ENCODE results near the gene MED12L.

The MED12L gene

DNA sequence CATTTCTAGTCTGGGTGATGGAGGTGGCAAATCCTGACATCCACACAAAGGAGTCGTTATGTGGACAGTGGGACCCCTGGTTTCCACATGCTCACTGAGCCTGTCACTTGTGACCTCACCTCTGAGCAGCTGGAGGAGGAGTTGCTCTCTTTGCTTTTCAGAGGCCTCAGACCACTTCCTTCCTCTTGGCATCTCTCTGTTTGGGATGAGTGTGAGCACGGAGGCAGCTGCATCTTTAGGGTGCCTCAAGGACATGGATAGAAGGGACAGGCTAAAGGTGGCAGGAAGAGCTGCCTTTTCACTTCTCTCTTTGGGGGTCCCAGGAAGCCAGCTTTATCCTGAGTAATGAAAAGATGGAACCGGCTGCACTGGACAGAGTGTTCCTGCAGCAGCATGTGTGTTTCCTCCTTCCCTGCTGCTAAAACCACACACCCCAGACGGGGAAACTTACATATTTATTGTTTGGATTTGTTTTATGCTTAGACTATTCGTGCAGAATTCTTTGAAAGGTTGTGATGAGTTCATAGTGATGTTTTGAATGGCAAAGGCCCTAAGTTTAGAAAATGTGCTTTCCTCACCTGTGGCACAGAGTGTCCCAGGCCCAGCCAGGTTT, 85.8 kb downstream of the MED12L start:
- no peak for DNase-seq (ENCODE audit: low read depth)

DNA sequence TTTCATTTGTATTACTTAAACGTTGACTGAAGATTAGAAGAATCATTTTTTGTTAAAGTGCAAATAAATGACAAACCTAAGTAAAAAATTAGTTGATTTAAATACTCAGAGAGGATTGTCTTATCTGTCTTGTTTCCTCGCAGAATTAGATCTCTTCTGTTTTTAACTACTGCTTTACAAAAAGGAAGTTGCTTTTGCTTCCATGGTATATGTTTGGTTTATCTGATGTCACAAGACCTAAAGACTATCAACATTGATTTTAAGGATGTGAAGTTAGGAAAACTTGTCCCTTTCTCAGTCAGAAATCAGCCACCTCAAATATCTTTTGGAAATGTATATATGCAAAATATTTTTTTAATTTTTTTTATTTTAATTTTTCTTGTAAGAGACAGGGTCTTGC, 88.9 kb downstream of the MED12L start:
- DNase-seq (ENCODE audit: low read depth) = no peak

DNA sequence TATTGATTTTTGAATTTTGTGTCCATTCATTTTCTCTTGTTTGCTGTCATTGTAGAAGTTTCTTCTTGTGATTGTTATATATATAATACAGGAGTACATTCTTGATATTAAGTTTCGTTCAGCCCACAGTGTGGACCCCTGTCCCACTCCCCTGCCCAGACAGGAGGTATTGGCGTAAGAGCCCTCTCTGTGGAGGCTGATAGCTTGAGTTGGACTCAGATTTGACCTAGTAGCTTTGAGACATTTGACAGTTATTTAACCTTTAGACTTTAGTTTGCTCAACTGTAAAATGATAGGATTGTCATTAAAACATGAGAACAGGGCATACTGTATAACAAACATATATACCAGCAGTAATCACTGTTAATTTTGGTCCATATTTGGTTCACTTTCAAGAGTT, 90.5 kb downstream of the MED12L start:
- DNase-seq (ENCODE audit: low read depth) = no peak

DNA sequence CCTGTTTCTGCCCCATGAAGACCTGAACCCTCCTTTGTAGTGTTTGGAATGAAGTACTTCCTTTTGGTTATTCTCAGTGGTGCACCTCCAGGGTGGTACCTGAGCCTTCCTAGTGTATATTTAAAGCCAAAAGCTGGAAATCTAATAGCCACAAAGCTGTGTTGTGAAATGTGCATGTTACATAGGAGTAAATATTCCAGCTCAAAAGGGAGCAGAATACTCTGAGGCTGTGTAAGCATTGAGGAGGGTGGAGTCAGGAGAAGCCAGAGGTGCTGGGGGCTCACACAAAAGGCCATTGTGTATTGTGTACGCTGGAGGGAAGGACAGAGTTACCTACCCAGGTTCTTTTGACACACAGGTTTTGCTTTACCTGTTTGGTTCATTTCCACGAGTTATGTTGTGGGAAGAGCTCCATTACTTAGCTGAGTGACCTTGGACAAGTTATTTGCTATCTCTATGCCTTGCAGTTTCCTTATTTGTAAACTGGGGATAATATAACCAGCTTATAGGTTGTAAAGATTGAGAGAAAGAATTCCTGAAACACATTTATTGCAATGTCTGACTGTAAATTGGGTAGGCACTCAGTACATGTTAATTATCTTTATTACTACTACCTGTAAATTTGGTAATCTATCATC, 92.9 kb downstream of the MED12L start:
- no peak for DNase-seq (ENCODE audit: low read depth)

DNA sequence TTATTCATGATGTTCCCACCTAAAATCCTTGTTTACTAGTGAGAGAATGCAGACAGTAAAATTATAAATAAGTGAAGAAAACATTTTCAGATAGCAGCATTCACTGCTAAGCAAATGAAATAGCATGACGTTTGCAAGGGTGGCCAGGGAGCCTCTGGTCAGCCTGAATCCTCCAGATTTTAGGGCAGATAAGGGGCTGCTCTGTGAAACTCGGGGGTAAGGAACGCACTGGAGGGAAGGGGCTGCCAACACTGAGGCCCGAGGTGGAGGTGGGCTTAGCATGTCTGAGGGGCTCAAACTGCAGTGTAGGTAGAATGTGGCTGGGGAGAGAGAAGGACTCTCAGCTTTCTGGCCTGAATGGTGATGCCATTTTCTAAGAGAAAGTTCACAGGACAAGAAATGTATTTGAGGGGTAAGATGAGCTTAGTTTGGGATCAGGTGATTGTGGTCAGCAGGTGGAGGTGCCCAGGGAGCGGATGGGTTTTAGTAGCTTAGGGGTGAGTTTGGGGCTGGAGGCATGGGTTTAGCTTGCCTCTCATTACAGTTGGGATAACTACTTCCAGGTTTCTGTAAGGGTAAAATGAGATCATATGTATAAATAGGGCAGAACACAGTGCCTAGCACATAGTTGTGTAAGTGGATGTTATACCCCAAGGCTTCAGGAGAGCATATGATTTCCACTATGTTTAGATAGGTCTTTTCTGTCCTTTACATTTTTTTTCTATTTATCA, 97.0 kb downstream of the MED12L start:
- DNase-seq (ENCODE audit: low read depth) = no peak

DNA sequence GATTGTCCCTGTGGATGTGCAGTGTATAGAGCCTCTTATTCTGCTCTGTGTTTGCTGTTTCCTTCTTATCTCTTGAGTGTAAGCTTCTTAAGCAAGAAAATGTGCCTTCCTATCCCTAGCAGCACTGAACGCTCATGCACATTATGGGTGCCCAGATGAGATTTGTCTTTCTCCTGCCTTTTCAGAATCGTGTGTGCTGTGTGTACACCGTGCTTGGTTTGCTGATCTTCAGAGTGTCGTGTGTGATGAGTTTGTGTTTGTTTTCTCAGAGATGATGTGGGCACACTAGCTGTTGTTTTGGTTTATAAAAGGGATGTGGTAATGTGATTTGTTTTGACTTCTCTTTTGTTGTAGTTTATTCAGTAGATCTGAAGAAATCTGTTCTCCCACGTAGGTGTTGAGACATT, 97.8 kb downstream of the MED12L start:
- no peak for DNase-seq (ENCODE audit: low read depth)

DNA sequence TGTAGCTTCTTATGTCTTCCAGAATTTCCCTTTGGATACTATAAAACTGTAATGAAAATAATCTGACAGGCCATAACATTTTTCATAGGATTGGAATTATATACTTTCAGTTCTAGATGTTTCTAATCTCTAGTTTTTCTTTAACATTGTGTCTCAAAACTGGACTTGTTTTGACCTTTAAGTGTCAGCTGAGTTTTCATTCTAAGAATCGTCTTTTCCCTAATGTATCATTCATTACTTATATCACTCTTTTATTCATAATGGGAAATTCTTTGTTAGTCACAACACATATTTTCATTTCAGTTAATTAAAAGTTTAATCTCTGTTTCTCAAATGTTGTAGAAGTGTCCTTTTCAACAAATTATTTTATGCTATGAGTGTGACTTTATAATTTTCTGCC, 105.6 kb downstream of the MED12L start:
- DNase-seq (ENCODE audit: low read depth) = no peak

DNA sequence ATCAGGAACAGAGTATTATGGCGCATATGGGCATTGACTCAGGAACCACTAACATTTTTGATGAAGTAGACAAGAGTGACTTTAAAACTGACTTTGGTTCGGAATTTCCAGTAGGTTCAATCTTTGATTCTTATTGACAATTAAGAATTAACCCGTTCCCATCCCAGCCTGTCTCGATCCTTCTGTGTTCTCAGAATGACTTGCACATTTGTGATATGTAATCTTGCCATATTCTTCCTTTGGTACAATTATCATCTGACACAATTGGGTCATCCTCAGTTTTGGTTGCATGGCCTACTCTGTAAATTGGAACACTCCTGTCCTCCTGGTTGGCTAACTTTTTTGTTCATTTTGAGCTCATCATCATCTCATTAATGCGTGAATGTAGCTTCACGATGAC, 107.1 kb downstream of the MED12L start:
- no peak for DNase-seq (ENCODE audit: low read depth)

DNA sequence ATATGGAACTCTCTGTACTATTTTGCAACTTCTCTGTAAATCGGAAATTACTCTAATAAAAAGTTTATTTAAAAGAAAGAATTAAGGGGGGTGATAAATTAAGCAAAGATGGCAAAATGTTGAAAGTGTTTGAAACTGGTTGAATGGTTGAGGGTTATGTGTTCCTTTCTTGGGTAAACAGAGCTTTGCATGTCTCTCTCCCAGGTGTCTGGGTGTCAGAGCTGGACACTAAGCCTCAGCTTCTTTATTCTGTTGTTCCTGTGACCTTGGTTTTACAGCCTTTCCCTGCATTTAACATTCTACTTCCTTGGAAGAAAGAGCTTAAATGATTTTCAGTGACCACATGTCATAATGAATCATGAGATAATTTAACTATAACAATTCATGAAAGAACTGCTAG, 110.4 kb downstream of the MED12L start:
- no peak for DNase-seq (ENCODE audit: low read depth)

DNA sequence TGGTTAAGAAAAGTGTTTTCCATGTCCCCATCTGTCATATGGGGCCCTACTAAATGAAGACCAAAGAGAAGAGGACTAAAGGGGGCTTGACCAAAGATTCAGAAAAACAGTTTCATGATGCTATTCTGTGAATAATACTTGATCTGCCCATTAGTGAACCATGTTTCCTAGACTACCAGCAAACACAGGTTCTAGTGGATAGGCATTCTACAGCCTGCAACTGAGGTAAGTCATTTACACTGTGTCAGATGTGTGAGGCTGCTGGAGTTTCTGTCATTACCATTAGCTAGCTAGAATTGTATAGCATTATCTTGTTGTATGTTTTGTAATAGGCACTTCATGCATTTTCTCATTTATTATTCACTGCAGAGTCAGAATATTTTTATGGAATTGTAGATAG, 111.0 kb downstream of the MED12L start:
- DNase-seq (ENCODE audit: low read depth) = no peak

DNA sequence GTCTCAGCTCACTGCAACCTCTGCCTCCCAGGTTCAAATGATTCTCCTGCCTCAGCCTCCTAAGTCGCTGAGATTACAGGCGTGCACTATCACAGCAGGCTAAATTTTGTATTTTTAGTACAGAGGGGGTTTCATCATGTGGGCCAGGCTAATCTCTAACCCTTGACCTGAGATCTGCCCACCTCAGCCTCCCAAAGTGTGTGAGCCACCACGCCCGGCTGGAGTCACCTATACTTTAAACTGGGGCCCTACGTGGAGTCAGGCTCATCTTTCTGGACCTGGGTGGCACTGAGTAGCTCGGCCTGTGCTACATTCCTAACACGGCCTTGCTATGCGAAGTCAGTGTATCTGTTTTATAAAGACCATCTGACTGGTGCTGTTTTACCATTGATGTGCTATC, 111.8 kb downstream of the MED12L start:
- no peak for DNase-seq (ENCODE audit: low read depth)

DNA sequence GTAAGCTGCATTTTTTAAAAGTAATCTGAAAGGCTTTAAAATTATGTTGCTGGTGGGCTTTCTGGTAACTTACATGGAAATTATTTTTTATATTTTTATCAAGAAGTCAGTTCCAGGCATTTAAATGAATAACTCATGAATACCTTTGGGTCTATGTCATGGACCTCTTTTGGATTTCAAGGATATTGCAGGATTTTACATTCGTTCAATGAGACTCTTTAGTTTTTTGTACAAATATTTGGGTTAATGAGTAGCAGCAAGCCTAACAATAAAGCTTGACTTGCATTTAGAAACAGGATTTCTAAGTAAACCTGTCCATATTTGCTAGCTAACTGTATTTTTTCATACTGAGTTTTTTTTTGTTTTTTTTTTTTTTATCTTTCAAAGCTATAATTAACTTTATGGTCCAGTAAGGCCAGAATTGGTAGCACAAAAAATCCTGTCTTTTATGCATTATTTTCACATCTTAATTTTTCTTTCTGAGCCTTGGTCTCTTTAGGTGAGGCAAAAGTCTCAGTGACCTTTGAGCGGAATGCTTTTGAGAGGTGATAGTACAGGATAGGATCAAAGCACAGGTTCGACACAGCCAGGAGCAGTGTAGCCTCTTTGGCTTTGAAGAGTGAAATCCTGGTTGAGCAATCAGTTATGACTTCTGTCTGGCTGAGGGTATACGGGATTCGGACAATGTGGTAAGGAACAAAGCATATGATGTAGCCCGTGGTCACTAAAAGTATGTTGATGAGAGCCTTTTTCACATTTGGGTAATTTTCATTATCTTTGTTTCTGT, 112.7 kb downstream of the MED12L start:
- DNase-seq (ENCODE audit: low read depth) = peak; percentile 29

DNA sequence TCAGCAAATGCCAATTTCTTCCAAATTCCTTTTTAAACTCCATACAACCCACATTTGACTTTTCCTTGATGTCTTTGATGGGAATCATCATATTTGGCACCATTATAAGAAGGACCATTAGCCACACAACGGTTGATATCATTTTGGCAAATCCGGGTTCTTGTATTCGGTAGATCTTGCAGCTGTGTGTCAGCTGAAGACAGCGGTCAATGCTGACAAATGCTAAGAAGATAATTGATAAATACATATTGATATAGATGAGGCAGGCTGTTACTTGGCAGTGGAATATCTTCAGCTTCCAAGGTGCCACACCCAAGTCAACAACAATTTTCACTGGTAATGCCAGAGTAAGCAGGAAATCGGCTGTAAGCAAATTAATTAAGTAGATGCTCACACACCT, 113.4 kb downstream of the MED12L start:
- no peak for DNase-seq (ENCODE audit: low read depth)

DNA sequence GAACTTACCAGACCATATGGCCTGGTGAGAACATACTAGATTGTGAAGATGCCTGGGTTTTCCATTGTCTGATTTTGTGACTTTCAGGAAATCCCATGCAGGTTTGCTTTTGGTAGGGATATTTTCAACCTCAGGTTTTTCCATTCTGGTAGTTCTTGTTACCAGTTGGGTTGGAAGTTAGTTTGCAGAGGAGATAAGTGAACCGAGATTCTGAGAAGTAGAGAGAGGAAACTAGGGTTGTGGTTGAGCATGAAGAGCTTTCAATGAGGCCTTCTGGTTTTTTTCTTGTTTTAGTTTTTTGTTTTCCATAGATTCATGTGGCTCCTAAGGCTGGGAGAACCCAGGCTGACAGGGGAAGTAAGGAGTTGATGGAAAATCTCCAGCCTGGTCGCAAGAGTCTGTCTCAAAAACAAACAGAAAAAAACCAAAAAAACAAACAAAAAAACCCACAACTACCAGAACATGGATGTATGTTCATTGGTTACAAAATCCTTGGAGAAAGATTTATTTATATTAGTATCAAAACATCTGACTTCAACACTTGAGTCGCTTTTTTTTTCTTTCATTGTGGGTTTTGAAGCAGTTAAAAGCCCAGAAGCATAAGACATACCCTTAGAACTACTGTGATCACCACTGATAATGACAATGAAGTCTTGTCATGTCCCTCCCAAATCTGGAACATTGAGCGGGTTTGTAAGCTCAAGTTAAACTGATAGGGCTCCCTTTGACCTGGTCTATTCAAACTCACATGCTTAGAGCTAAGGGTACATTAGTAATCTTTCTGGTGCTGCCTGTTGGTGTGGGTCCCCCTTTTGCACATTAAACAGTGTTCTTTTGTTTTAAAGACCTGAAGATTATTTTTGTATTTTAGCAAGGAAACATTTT, 114.3 kb downstream of the MED12L start:
- no peak for DNase-seq (ENCODE audit: low read depth)

DNA sequence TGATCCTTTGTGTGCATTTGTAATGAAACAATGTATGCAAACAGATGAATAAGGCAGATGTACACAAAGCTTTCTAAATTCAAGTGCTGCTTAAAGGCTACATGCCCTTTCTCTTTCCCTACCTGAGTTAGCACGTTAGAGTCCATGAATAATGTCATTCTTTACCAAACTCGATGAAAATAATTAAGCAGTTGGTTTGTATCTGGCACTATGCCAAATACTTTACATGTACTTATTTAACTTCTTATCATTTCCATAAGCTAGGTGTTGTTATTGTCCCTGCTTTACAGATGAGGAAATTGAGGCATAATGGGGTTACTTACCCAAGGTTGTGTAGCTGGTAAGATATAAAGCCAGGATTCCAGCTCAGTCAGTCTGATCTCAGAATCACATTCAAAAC, 115.1 kb downstream of the MED12L start:
- no peak for DNase-seq (ENCODE audit: low read depth)

DNA sequence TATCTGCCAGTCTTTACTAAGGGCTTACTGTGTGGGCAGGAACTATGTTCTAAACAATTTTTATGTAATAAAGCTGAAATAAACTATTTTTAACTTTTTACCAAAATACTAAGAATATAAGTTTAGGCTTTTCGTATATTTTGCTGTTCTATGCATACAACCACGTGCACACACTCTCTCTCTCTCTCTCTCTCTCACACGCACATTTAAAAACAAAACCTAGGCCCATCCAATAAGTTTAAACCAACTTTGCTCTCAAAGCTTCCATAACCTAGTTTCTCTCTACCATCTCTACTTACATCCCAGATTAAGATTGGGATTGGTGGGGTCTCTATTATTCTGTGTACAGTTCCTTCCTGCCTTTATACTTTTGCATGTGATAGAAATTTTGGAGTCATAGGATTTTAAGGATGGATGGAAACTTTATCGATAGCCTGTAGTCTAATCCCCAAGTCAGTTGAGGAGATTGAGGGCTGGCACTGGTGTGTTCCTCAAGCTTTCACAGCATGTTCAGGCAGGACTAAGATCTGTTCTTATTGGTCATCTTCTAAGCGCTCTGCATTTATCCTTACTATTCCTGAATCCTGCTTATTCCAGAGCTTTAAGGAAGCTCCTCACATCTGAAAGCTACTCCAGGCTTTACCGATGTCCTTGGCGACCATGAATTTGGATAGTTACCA, 115.7 kb downstream of the MED12L start:
- DNase-seq (ENCODE audit: low read depth) = no peak

DNA sequence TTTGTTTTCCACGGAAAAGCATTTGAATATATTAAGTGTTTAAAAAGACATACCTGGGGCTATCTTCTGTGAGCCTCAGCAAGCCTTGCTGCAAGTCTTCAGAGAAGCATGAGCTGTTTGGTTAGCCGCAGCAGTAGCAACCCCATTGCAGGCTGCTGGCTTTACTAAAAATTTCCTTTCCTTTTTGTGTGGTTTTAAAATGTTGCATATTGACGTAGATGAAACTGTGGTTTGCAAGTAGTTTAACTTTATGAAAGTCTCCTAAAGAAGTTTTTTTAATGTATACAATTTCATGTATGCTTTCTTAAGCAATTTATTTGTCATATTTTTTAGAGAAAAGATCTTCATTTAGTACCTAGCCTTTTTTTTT, 117.6 kb downstream of the MED12L start, which contains the start of gene GPR171:
Gene GPR171, minus strand, starts transcription at position 166 of the 370 bp plus-strand sequence. CDS start 3,830 bp downstream, outside the sequence.
- no peak for DNase-seq (ENCODE audit: low read depth)

DNA sequence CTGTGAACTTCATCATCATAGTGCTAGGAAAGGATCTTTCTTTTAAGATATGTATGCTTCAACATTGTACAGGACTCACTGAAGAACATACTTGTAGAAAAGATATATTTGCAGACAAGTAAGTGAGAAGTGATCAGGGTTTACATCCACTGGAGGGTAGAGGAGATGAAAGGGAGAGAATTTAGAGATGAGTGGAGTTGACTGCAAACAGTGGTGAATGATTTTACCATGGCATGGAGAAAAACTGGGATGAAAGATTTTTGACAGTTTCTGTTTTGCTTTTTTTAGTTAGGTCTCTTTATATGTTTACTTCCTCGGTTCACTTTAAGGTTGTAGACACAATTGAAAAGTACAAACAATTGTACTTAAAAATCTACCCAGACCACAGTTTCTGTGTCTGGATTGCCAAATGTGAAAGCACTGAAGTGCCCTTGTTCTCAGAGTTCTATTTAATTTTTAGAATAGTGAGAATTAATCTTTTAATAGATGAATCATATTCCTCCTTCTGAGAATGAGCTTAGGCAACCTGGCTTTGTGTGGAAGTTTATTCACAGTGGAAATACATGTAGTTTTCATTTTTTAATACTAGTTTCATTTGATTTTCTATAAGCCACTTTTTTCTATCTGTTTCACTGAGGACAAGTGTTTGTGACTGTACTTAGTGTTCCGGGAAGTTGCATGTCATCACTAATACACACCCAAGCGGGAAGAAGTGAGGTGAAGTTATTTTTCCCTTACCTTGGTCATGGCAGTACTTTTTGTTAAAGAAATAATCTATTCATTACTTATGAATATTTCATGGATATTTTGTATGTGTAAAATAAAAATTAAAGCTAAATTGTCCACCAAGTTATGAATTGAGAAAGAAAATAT, 119.3 kb downstream of the MED12L start:
- no peak for DNase-seq (ENCODE audit: low read depth)

DNA sequence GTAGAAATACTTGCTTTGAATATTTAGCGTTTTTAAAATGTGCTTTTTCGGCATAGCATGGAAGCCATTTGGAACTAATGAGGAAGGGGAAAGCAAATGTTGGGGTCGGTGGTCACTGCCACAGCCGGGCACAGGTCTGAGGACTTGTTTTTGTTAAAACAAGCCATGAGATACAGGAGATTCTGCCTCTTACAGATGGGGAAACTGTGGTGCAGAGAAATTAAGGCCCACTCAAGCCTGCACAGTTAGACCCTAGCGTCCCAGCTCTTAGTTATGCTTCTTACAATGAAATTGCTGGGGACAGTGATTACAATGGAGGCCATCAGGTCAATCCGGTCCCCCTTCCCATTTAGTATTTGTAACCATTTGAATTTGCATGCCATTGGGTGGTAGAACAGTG, 120.0 kb downstream of the MED12L start:
- DNase-seq (ENCODE audit: low read depth) = no peak

DNA sequence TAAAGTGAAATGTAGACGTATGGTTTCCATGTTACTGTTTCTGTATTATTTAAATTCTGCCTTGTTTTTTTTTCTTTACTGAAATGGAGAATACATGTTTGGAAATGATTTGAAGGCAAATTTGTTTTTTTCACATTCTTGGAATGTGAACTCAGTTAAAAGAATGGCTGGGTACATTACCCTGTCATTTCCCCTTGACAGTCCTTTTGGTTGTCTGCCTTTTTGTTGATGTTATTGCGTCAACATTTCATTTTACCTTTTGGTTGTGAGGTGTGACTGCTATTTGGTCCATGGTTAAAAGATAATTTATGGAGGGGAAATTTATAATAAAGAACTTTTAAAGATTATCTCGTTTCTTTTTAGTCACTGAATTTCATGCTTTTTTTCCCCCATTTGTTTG, 120.7 kb downstream of the MED12L start:
- DNase-seq (ENCODE audit: low read depth) = no peak
